Ectodermal cell (in vitro differentiated cells): Measurements from ENCODE around the gene CEP112.

Experiments used
- H3K27ac ChIP-seq: 2 replicates; pipeline ENCODE4 v1.7.0; 2013; ENCODE audit warnings: mild to moderate bottlenecking, low read depth, low read length; ENCODE audit not compliant: insufficient read depth, poor library complexity, severe bottlenecking
- H3K27me3 ChIP-seq: 2 replicates; pipeline ENCODE4 v1.7.0; 2013; ENCODE audit warnings: mild to moderate bottlenecking, low read length; ENCODE audit not compliant: insufficient read depth, control insufficient read depth, poor library complexity, severe bottlenecking
- H3K36me3 ChIP-seq: one replicate; pipeline ENCODE4 v1.7.0; 2013; ENCODE audit warnings: low read length; ENCODE audit not compliant: control insufficient read depth, insufficient read depth
- H3K4me1 ChIP-seq: one replicate; pipeline ENCODE4 v1.7.0; 2013; ENCODE audit warnings: low read length; ENCODE audit not compliant: control insufficient read depth, insufficient read depth
- H3K4me3 ChIP-seq: 2 replicates; pipeline ENCODE4 v1.7.0; 2013; ENCODE audit warnings: low read depth, low read length, control low read depth; ENCODE audit not compliant: insufficient read depth
- H3K9me3 ChIP-seq: 2 replicates; pipeline ENCODE4 v1.7.0; 2013; ENCODE audit warnings: mild to moderate bottlenecking, low read length, moderate library complexity; ENCODE audit not compliant: control insufficient read depth
- WGBS, 2 experiments: methylation state at CpG; one replicate each; pipeline ENCODE4 v1.1.7; 2013; ENCODE audit warnings: missing lambda C conversion rate in 2 of 2; 5-methylcytosine and 5-hydroxymethylcytosine counted together

CEP112 gene

DNA sequence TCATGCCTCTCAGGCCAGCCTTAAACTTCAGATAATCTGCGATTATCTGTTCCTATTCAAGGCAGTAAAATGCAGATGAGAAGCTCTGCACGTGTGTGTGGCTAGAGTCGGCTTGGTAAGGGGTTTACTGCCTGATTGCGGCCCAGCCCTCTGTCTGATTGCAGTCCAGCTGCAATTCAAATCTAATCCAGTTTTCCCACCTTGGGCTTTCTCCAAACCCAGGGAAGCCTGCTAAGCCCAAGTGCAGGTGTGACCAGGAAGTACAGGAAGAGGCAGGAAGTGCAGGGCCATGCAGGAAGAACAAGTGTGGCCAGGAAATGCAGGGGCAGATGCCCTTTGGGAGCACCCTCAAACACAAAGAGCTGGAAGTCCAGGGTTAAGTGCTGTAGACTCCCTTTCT is 314.9 kb downstream of the CEP112 start:
- WGBS, 2 experiments, result 75 to 78% methylated on average over 4 of the region's 4 CpGs
- no peaks in the 10 kb centered on the region for H3K4me1 ChIP-seq
- no peak overlapping the region for H3K4me3 ChIP-seq
- H3K27ac ChIP-seq, result no peak overlapping the region
- H3K27me3 ChIP-seq, result no peaks in the 10 kb centered on the region
- H3K36me3 ChIP-seq, result no peaks in the 10 kb centered on the region
- no peaks in the 10 kb centered on the region for H3K9me3 ChIP-seq

DNA sequence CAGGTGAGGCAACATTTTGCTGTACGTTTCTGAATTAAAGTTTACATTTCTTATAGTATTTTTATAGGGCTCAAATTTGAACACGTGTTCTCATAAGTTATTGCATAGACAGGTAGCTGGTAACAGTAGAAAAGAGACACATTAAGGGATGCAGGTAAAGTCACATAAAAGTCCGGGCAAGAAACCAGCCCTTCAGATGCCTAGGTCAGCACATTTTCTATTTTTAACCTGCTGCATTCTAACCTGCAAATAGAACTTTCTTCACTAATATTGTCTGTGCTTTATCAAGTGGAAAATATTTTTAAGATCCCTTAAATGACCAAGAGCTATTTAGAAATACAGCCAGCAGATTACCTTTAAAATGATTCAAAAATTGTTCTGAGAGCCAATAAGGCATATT is 323.1 kb downstream of the CEP112 start:
- no peaks in the 10 kb centered on the region for H3K36me3 ChIP-seq
- no peak overlapping the region for H3K27ac ChIP-seq
- 99 to 100% methylated on average over 1 to 3 of the region's 3 CpGs for WGBS, 2 experiments
- H3K27me3 ChIP-seq, result no peaks in the 10 kb centered on the region
- H3K9me3 ChIP-seq, result no peaks in the 10 kb centered on the region
- no peaks in the 10 kb centered on the region for H3K4me1 ChIP-seq
- no peak overlapping the region for H3K4me3 ChIP-seq

DNA sequence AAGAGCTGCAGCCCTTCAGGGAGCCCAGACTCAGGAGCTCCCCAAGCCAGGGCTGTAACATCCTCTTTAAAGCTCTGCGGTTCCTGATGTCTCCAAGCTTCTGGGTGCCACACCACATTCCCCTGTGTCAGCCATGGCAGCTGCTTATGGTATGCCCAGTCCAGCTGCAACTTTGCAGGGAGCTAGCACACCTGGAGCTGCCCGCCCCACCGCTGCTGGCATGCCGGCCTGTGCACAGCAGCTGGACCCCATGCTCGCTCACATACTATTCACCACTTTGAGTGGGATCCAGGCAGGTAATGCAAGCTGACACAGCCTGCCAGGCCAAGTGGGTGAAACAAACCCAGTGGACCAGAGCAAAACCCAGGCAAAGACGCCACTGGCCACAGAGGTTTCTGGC is 324.9 kb downstream of the CEP112 start:
- no peaks in the 10 kb centered on the region for H3K9me3 ChIP-seq
- H3K4me1 ChIP-seq, result no peaks in the 10 kb centered on the region
- no peaks in the 10 kb centered on the region for H3K27me3 ChIP-seq
- H3K4me3 ChIP-seq, result no peak overlapping the region
- H3K27ac ChIP-seq, result no peak overlapping the region
- no peaks in the 10 kb centered on the region for H3K36me3 ChIP-seq
- 90% methylated on average over 6 of the region's 6 CpGs for WGBS, 2 experiments

DNA sequence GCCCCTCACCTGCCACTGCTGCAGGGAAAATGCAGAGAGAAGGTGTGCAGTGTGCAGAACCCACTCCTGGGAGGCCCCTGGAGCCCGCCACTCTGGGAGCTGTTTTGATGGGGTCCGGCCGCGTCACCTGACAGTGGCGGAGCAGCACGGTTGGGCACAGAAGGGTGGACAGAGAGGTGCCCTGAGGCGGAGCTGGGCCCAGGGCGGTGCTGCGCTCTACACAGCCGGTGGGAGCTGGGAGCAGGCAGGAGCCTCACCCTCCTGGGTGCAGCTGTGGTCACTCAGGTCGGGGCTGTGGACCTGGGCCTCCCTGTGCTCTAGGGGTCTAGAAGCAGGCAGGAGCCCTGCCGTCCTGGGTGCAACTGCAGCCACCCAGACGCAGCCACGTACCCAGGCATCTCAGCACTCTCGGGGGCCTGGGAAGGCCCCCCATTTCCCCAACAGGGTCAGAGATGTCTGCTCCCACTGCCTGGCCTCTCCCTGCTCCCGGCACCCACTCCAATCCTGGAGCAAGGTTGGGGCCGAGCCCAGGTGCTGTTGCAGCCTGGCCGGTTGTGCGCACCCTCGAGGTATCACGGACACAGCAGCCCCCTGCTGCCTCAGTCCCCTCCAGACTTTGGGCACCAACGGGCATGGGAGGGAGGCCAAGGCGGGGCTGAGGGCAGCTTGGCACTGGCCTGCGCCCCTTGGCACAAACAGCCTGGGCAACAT is 326.1 kb downstream of the CEP112 start:
- H3K36me3 ChIP-seq, result no peaks in the 10 kb centered on the region
- no peak overlapping the region for H3K27ac ChIP-seq
- 89 to 90% methylated on average over 24 of the region's 24 CpGs for WGBS, 2 experiments
- no peaks in the 10 kb centered on the region for H3K4me1 ChIP-seq
- no peaks in the 10 kb centered on the region for H3K9me3 ChIP-seq
- H3K4me3 ChIP-seq, result no peak overlapping the region
- no peaks in the 10 kb centered on the region for H3K27me3 ChIP-seq

DNA sequence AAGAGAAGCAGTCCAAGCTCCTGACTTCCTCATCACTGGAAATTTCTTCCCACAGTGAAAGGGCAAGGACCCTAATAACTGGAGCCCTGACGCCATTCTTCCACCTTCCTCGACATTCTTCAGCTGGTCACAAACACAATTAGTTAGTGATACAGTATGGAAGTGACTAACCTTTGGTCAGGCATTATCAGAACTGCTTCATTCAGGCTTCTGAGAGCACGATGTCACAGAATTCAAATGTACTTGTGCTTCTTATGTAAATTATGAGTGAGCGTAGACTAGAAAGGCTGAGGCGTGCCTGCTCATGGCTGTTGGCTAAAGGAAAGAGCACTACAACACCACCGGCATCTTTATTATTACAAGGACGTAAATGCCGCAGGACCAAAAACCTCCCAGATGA is 327.5 kb downstream of the CEP112 start:
- Histone ChIP-seq H3K27me3 (no peaks in the 10 kb centered on the region), H3K27ac (no peak overlapping the region), H3K9me3 (no peaks in the 10 kb centered on the region), H3K4me3 (no peak overlapping the region), H3K4me1 (no peaks in the 10 kb centered on the region), H3K36me3 (no peaks in the 10 kb centered on the region)
- 93 to 94% methylated on average over 6 to 8 of the region's 8 CpGs for WGBS, 2 experiments

DNA sequence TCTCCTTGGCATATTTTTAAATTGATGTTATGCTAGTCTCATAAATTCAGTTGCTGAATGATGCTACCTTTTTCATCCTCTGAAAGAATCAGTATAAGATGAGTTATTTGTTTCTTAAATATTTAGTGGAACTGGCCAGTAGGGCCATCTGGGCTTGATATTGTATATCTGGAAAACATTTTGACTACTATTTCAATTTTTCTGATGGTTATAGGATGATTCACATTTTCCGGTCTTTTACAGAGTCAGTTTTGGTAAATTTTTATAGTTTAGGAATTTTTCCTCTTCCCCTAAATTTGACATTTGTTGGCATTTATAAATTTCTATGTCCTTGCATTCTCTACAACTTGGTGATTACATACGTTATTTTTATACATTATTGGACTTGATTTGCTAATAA is 334.2 kb downstream of the CEP112 start:
- H3K27me3 ChIP-seq, result no peaks in the 10 kb centered on the region
- H3K27ac ChIP-seq, result no peak overlapping the region
- H3K4me1 ChIP-seq, result no peaks in the 10 kb centered on the region
- H3K36me3 ChIP-seq, result no peaks in the 10 kb centered on the region
- H3K4me3 ChIP-seq, result no peak overlapping the region
- no peaks in the 10 kb centered on the region for H3K9me3 ChIP-seq
- WGBS, 2 experiments, result 86% methylated on average over 1 of the region's 2 CpGs; no CpG with 5 or more reads in 1 of the 2 experiments

DNA sequence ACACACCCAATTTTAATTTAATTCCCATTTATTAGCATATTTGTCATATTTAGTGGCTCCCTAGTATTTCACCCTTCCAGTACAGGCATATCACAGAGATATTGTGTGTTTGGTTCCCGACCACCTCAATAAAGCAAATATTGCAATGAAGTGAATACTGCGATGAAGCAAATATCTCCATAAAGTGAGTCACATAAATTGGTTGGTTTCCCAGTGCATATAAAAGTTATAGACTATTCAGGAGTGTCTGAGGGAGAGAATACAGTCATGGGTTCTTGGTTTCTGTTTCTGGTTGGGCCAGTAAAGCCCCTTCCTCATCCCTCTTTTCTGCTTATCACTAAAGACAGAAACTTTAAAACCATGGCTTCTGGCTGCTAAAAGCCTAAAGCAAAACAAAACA is 335.1 kb downstream of the CEP112 start:
- Histone ChIP-seq H3K4me1 (no peaks in the 10 kb centered on the region), H3K36me3 (no peaks in the 10 kb centered on the region), H3K9me3 (no peaks in the 10 kb centered on the region), H3K4me3 (no peak overlapping the region), H3K27me3 (no peaks in the 10 kb centered on the region), H3K27ac (no peak overlapping the region)
- whole genome bisulfite sequencing, 2 experiments, result 92 to 94% methylated on average over 2 of the region's 2 CpGs

DNA sequence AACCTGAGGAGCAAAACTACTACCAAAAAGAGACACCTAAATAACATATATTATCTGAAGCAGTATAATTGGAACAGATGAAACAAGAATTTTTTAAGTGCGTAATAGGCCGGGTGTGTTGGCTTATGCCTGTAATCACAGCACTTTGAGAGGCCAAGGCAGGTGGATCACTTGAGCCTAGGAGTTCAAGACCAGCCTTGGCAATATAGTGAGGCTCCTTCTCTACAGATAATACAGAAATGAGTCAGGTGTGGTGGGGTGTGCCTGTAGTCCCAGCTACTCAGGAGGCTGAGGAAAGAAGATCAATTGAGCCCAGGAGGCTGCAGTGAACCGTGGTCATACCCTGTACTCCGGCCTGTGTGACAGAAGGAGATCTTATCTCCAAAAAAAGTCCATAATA is 336.3 kb downstream of the CEP112 start:
- Histone ChIP-seq H3K4me3 (no peak overlapping the region), H3K9me3 (no peaks in the 10 kb centered on the region), H3K36me3 (no peaks in the 10 kb centered on the region), H3K27me3 (no peaks in the 10 kb centered on the region), H3K27ac (no peak overlapping the region), H3K4me1 (no peaks in the 10 kb centered on the region)
- whole genome bisulfite sequencing, 2 experiments, result 97 to 98% methylated on average over 3 to 4 of the region's 4 CpGs

DNA sequence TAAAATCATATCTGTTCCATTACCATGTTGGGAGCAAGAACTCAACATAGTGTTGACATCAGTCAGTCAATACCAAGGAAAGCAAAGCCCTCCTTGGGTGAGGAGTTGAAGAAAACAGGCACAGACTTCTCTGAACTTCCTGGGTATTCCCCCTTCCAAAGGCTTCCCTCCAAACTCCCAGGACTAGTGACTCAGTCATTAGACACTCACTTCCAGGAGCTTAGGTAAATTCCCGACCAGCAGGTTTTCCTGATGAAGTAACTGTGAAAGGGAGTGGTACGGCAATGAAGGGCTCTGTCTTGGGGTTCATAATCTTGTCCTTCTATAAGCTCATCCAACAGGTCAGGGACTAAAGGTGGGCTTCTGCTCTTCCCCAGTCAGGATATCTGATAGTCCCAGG is 336.7 kb downstream of the CEP112 start:
- H3K9me3 ChIP-seq, result no peaks in the 10 kb centered on the region
- no peaks in the 10 kb centered on the region for H3K4me1 ChIP-seq
- H3K4me3 ChIP-seq, result no peak overlapping the region
- H3K27ac ChIP-seq, result no peak overlapping the region
- H3K27me3 ChIP-seq, result no peaks in the 10 kb centered on the region
- no peaks in the 10 kb centered on the region for H3K36me3 ChIP-seq
- 89 to 92% methylated on average over 2 of the region's 2 CpGs for WGBS, 2 experiments

DNA sequence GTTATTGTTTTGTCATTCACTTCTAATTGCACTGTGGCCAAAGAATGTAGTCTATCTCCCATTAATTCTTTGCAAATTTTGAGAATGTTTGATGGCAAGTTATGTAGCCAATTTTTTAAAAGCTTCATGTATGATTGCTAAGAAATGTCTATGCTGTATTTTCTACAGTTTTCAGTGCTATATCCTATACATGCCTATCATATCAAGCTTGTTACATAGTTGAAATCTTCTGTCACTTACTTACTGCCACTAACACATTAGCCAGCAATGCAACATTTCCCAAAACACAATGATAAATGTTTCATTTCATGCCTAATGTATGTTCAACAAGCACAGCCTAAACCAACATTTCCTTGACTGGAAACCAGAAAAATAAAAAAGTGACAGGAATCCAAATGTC is 338.1 kb downstream of the CEP112 start:
- no peaks in the 10 kb centered on the region for H3K27me3 ChIP-seq
- H3K4me3 ChIP-seq, result no peak overlapping the region
- H3K27ac ChIP-seq, result no peak overlapping the region
- no peaks in the 10 kb centered on the region for H3K9me3 ChIP-seq
- no peaks in the 10 kb centered on the region for H3K36me3 ChIP-seq
- no peaks in the 10 kb centered on the region for H3K4me1 ChIP-seq

DNA sequence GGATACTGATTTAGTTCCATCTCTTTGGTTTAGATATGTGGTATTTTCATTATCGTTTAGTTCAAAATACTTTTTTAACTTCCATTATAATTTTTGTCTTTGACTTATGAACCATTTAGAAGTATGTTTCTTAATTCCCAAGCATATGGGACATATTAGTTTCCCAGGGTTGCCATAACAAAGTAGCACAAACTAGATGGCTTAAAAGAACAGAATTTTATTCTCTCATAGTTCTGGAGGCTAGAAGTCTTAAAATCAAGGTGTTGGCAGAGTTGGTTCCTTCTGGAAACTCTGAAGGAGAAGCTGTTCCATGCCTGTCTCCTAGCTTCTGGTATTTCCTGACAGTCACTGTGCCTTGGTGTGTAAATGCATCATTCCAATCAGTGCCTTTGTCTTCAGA is 339.0 kb downstream of the CEP112 start:
- Histone ChIP-seq H3K27me3 (no peaks in the 10 kb centered on the region), H3K4me3 (no peak overlapping the region), H3K27ac (no peak overlapping the region), H3K36me3 (no peaks in the 10 kb centered on the region), H3K4me1 (no peaks in the 10 kb centered on the region), H3K9me3 (no peaks in the 10 kb centered on the region)
- WGBS, 2 experiments, result no CpG with 5 or more reads among the region's 1 CpG
